Measurements from ENCODE around the gene TMPRSS9.
A peak's percentile ranks its signal among the peaks of the same experiment; 100 is the strongest.

DNA sequence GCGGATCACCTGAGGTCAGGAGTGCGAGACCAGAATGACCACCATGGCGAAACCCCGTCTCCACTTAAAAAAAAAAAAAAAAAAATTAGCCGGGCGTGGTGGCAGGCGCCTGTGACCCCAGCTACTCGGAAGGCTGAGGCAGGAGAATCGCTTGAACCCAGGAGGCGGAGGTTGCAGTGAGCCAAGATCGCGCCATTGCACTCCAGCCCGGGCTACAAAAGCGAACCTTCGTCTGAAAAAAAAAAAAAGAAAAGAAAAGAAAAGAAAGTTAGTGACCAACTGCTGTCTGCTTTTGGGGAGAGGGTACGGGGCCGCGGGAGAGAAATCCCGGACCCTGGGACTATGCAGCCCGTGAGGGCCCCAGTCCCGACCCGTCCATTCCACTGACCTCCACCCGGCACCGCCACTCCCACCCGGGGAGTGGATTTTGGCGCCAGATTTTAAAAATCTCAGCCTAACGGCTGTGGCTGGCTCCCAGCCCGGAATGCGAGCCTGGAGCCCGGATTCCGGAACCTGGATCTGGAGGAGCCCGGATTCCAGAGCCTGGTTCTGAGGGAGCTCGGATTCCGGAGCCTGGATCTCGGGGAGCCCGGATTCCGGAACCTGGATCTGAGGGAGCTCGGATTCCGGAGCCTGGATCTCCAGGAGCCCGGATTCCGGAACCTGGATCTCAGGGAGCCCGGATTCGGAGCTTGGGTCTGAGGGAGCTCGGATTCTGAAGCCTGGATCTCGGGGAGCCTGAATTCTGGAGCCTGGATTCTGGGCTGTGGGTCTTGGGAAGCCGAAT lies 102.8 kb downstream of the TMPRSS9 start:
- TF ChIP-seq, protein P1, sequence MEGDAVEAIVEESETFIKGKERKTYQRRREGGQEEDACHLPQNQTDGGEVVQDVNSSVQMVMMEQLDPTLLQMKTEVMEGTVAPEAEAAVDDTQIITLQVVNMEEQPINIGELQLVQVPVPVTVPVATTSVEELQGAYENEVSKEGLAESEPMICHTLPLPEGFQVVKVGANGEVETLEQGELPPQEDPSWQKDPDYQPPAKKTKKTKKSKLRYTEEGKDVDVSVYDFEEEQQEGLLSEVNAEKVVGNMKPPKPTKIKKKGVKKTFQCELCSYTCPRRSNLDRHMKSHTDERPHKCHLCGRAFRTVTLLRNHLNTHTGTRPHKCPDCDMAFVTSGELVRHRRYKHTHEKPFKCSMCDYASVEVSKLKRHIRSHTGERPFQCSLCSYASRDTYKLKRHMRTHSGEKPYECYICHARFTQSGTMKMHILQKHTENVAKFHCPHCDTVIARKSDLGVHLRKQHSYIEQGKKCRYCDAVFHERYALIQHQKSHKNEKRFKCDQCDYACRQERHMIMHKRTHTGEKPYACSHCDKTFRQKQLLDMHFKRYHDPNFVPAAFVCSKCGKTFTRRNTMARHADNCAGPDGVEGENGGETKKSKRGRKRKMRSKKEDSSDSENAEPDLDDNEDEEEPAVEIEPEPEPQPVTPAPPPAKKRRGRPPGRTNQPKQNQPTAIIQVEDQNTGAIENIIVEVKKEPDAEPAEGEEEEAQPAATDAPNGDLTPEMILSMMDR (IDR thresholded peaks at IDR 0.05), result peak in 1 of 6 experiments; percentile 38
- peak in 1 of 2 donors; percentile 94 for TF ChIP-seq POLR2A (IDR thresholded peaks at IDR 0.05)

Measured in adrenal gland (tissue), 5 donors.